ENCODE measurements around the gene ANKDD1B. TPM values are rescaled to one million over a fixed set of nuclear protein-coding genes. Genes with fewer than 3 reads are reported as not detected.
"Not testable (repeated sequence)": the region's sequence is repeated elsewhere in the genome, so short reads cannot be mapped to it uniquely, and the experiment has no call there.

ANKDD1B gene
- total RNA-seq, 5 donors from 2014 or later (not counting 1 experiment from before 2014, with no cell fraction given) = 0.28 to 0.85 (median 0.33) TPM; not detected in 1

DNA sequence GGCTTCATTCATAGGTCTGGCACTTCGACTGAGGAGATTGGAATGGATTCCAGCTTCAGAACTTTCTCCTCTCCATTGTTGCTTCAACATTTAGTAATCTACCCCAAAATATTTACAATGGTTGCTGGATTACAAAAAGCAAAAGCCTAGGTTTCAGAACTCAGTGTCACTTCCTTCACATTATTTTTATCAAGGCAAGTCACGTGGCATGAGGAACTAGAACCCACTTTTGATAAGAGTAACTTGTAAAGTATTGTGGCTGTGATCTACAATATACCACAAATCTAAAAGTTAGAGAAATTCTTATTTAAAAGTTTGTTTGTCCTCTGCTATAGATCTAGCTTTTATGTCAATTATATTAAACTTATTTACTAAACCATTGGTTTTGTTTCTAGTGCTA, 39.7 kb upstream of the ANKDD1B start:
- no peak overlapping the region for H3K4me3 Mint-ChIP-seq
- POLR2A ChIA-PET = no interaction called here
- Histone ChIP-seq H3K4me1 (ENCODE audit: control insufficient read depth in 1 of 2, extremely low read depth in 1 of 2, insufficient read depth in 2 of 2, low read length in 2 of 2) (peaks cover 0 to 2% of the 10 kb centered on the region in 2 experiments), H3K9me3 (no peaks in the 10 kb centered on the region), H3K4me3 (ENCODE audit: control insufficient read depth in 1 of 2, extremely low read depth in 1 of 2, low read length in 1 of 2) (no peak overlapping the region), H3K27me3 (replicated peaks in 1 of 2; ENCODE audit: control insufficient read depth in 2 of 2, extremely low read depth in 1 of 2, insufficient read depth in 2 of 2, low read length in 1 of 2) (no peaks in the 10 kb centered on the region), H3K27ac (ENCODE audit: low read length) (no peak overlapping the region), H3K36me3 (ENCODE audit: control insufficient read depth in 2 of 2, extremely low read depth in 1 of 2, insufficient read depth in 1 of 2, low read length in 1 of 2) (peaks cover 0 to 6% of the 10 kb centered on the region in 2 donors)
- ATAC-seq (replicated peaks in 1 of 4) (no peak), DNase-seq (no peak)
- CTCF ChIA-PET = no interaction called here
- H3K27me3 Mint-ChIP-seq = no peaks in the 10 kb centered on the region
- peaks cover 12 to 20% (median 14%) of the 10 kb centered on the region in 3 donors for H3K4me1 Mint-ChIP-seq
- no peaks in the 10 kb centered on the region for H3K9me3 Mint-ChIP-seq
- H3K36me3 Mint-ChIP-seq = peaks cover 36% of the 10 kb centered on the region
- WGBS (ENCODE audit: insufficient coverage) = no CpG with 5 or more reads among the region's 2 CpGs
- no peak overlapping the region for H3K27ac Mint-ChIP-seq

DNA sequence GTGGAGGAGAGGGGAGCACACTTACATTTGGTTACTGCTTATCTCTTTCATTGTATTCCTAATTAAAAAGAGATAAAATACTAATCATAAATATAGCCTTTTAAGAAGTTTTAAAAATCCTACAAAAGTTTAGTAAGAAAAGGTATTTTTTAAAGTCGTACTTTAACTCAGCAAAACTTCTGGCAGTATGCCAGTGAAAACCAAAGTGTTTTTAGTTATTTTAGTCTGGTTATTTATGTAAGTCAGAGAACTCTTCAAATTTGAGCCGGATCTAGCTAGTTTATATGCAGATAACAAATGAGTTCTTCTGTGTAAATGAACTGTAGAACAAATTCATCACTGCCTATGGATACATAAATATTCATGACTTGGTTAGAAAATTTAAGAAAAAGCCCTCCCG, 36.5 kb upstream of the ANKDD1B start:
- H3K9me3 ChIP-seq = no peaks in the 10 kb centered on the region
- no peaks in the 10 kb centered on the region for H3K9me3 Mint-ChIP-seq
- H3K4me1 ChIP-seq (ENCODE audit: control insufficient read depth in 1 of 2, extremely low read depth in 1 of 2, insufficient read depth in 2 of 2, low read length in 2 of 2) = no peaks in the 10 kb centered on the region
- H3K27me3 Mint-ChIP-seq = no peaks in the 10 kb centered on the region
- H3K27ac Mint-ChIP-seq = no peak overlapping the region
- ChIA-PET POLR2A (no interaction called here), CTCF (no interaction called here)
- peaks cover 42% of the 10 kb centered on the region for H3K36me3 Mint-ChIP-seq
- WGBS (ENCODE audit: insufficient coverage) = no CpG with 5 or more reads among the region's 3 CpGs
- peaks cover 0 to 6% (median 0%) of the 10 kb centered on the region in 3 donors for H3K4me1 Mint-ChIP-seq
- ATAC-seq (replicated peaks in 1 of 4) (no peak), DNase-seq (no peak)
- peaks cover 0 to 10% of the 10 kb centered on the region in 2 donors for H3K36me3 ChIP-seq (ENCODE audit: control insufficient read depth in 2 of 2, extremely low read depth in 1 of 2, insufficient read depth in 1 of 2, low read length in 1 of 2)
- H3K4me3 ChIP-seq (ENCODE audit: control insufficient read depth in 1 of 2, extremely low read depth in 1 of 2, low read length in 1 of 2) = no peak overlapping the region
- no peak overlapping the region for H3K4me3 Mint-ChIP-seq
- H3K27me3 ChIP-seq (replicated peaks in 1 of 2; ENCODE audit: control insufficient read depth in 2 of 2, extremely low read depth in 1 of 2, insufficient read depth in 2 of 2, low read length in 1 of 2) = no peaks in the 10 kb centered on the region
- H3K27ac ChIP-seq (ENCODE audit: low read length) = no peak overlapping the region

- H3K27ac Mint-ChIP-seq; CTCF ChIA-PET; H3K4me1 ChIP-seq (ENCODE audit: control insufficient read depth in 1 of 2, extremely low read depth in 1 of 2, insufficient read depth in 2 of 2, low read length in 2 of 2); ATAC-seq (replicated peaks in 1 of 4); DNase-seq; H3K27ac ChIP-seq (ENCODE audit: low read length); H3K27me3 ChIP-seq (replicated peaks in 1 of 2; ENCODE audit: control insufficient read depth in 2 of 2, extremely low read depth in 1 of 2, insufficient read depth in 2 of 2, low read length in 1 of 2); H3K4me1 Mint-ChIP-seq; H3K4me3 ChIP-seq (ENCODE audit: control insufficient read depth in 1 of 2, extremely low read depth in 1 of 2, low read length in 1 of 2); H3K9me3 Mint-ChIP-seq; POLR2A ChIA-PET; H3K4me3 Mint-ChIP-seq; H3K9me3 ChIP-seq; H3K27me3 Mint-ChIP-seq: not testable (repeated sequence)
- H3K36me3 Mint-ChIP-seq = peaks cover 33% of the 10 kb centered on the region
- no CpG with 5 or more reads among the region's 8 CpGs for WGBS (ENCODE audit: insufficient coverage)
- H3K36me3 ChIP-seq (ENCODE audit: control insufficient read depth in 2 of 2, extremely low read depth in 1 of 2, insufficient read depth in 1 of 2, low read length in 1 of 2) = peaks cover 0 to 12% of the 10 kb centered on the region in 2 donors
Measured at GRCh38 chr5:75578280-75578679, 33.0 kb upstream of the ANKDD1B start.

- H3K9me3 ChIP-seq = no peaks in the 10 kb centered on the region
- no peaks in the 10 kb centered on the region for H3K4me1 ChIP-seq (ENCODE audit: control insufficient read depth in 1 of 2, extremely low read depth in 1 of 2, insufficient read depth in 2 of 2, low read length in 2 of 2)
- ChIA-PET CTCF (no interaction called here), POLR2A (no interaction called here)
- no peak overlapping the region for H3K27ac ChIP-seq (ENCODE audit: low read length)
- Mint-ChIP-seq H3K36me3 (peaks cover 27% of the 10 kb centered on the region), H3K4me3 (no peak overlapping the region), H3K27ac (no peak overlapping the region), H3K9me3 (no peaks in the 10 kb centered on the region), H3K4me1 (peaks cover 0 to 3% (median 2%) of the 10 kb centered on the region in 3 donors), H3K27me3 (no peaks in the 10 kb centered on the region)
- DNase-seq (no peak), ATAC-seq (replicated peaks in 1 of 4) (no peak)
- H3K4me3 ChIP-seq (ENCODE audit: control insufficient read depth in 1 of 2, extremely low read depth in 1 of 2, low read length in 1 of 2) = no peak overlapping the region
- peaks cover 0 to 13% of the 10 kb centered on the region in 2 donors for H3K36me3 ChIP-seq (ENCODE audit: control insufficient read depth in 2 of 2, extremely low read depth in 1 of 2, insufficient read depth in 1 of 2, low read length in 1 of 2)
- no peaks in the 10 kb centered on the region for H3K27me3 ChIP-seq (replicated peaks in 1 of 2; ENCODE audit: control insufficient read depth in 2 of 2, extremely low read depth in 1 of 2, insufficient read depth in 2 of 2, low read length in 1 of 2)
- WGBS (ENCODE audit: insufficient coverage) = no CpG with 5 or more reads among the region's 2 CpGs
Measured at GRCh38 chr5:75584641-75585040, 26.6 kb upstream of the ANKDD1B start.

GRCh38 chr5:75588666-75589065, 22.6 kb upstream of the ANKDD1B start:
- H3K9me3 ChIP-seq = no peaks in the 10 kb centered on the region
- ATAC-seq (replicated peaks in 1 of 4) (no peak), DNase-seq (no peak)
- no peaks in the 10 kb centered on the region for H3K4me1 ChIP-seq (ENCODE audit: control insufficient read depth in 1 of 2, extremely low read depth in 1 of 2, insufficient read depth in 2 of 2, low read length in 2 of 2)
- ChIA-PET CTCF (no interaction called here), POLR2A (no interaction called here)
- H3K4me3 ChIP-seq (ENCODE audit: control insufficient read depth in 1 of 2, extremely low read depth in 1 of 2, low read length in 1 of 2) = no peak overlapping the region
- Mint-ChIP-seq H3K27ac (no peak overlapping the region), H3K4me3 (no peak overlapping the region), H3K27me3 (no peaks in the 10 kb centered on the region), H3K36me3 (peaks cover 45% of the 10 kb centered on the region), H3K9me3 (no peaks in the 10 kb centered on the region), H3K4me1 (no peaks in the 10 kb centered on the region)
- no peaks in the 10 kb centered on the region for H3K27me3 ChIP-seq (replicated peaks in 1 of 2; ENCODE audit: control insufficient read depth in 2 of 2, extremely low read depth in 1 of 2, insufficient read depth in 2 of 2, low read length in 1 of 2)
- H3K36me3 ChIP-seq (ENCODE audit: control insufficient read depth in 2 of 2, extremely low read depth in 1 of 2, insufficient read depth in 1 of 2, low read length in 1 of 2) = peaks cover 5 to 21% of the 10 kb centered on the region in 2 donors
- no peak overlapping the region for H3K27ac ChIP-seq (ENCODE audit: low read length)
- WGBS (ENCODE audit: insufficient coverage) = no CpG with 5 or more reads among the region's 3 CpGs

DNA sequence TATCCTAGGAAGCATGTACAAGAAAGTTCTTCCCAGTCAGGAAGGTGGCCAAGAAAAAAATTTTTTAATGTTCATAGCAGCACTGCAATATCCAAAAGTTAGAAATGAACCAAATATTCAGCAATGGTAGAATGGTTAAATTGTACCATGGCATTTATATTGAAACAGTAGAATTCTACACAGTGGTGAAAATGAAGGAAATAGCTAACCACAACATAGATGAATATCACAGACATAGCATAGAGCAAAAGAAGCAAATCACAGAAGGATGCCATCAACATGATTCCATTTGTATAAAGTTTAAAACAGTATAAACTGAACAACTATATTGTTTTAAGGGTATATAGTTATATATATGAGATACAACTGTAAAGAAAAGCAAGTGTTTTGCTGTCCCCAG, 10.7 kb upstream of the ANKDD1B start:
- Histone ChIP-seq H3K4me1 (ENCODE audit: control insufficient read depth in 1 of 2, extremely low read depth in 1 of 2, insufficient read depth in 2 of 2, low read length in 2 of 2) (peaks cover 0 to 7% of the 10 kb centered on the region in 2 experiments), H3K4me3 (ENCODE audit: control insufficient read depth in 1 of 2, extremely low read depth in 1 of 2, low read length in 1 of 2) (no peak overlapping the region), H3K27me3 (replicated peaks in 1 of 2; ENCODE audit: control insufficient read depth in 2 of 2, extremely low read depth in 1 of 2, insufficient read depth in 2 of 2, low read length in 1 of 2) (no peaks in the 10 kb centered on the region), H3K27ac (ENCODE audit: low read length) (no peak overlapping the region), H3K36me3 (ENCODE audit: control insufficient read depth in 2 of 2, extremely low read depth in 1 of 2, insufficient read depth in 1 of 2, low read length in 1 of 2) (peaks cover 0 to 8% of the 10 kb centered on the region in 2 donors), H3K9me3 (no peaks in the 10 kb centered on the region)
- DNase-seq (no peak), ATAC-seq (replicated peaks in 1 of 4) (no peak)
- Mint-ChIP-seq H3K27ac (no peak overlapping the region), H3K4me3 (no peak overlapping the region), H3K36me3 (peaks cover 57% of the 10 kb centered on the region), H3K9me3 (no peaks in the 10 kb centered on the region), H3K27me3 (no peaks in the 10 kb centered on the region), H3K4me1 (peaks cover 8 to 16% (median 13%) of the 10 kb centered on the region in 3 donors)
- POLR2A ChIA-PET = interaction anchor here in 1 of 2 donors (0.5 kb wide), 1 partner anchor 97 kb away, joined by 5 read pairs; no protein-coding TSS in a partner anchor
- CTCF ChIA-PET = no interaction called here

- ChIA-PET POLR2A (no interaction called here), CTCF (no interaction called here)
- WGBS (ENCODE audit: insufficient coverage) = 100% methylated on average over 1 of the region's 1 CpG
- no peak for ATAC-seq (replicated peaks in 1 of 4)
- H3K27ac ChIP-seq (ENCODE audit: low read length) = no peak overlapping the region
- H3K27me3 Mint-ChIP-seq = no peaks in the 10 kb centered on the region
- no peak overlapping the region for H3K4me3 ChIP-seq (ENCODE audit: control insufficient read depth in 1 of 2, extremely low read depth in 1 of 2, low read length in 1 of 2)
- H3K4me1 ChIP-seq (ENCODE audit: control insufficient read depth in 1 of 2, extremely low read depth in 1 of 2, insufficient read depth in 2 of 2, low read length in 2 of 2) = peaks cover 0 to 7% of the 10 kb centered on the region in 2 experiments
- H3K27ac Mint-ChIP-seq = no peak overlapping the region
- H3K4me3 Mint-ChIP-seq = no peak overlapping the region
- H3K36me3 Mint-ChIP-seq = peaks cover 50% of the 10 kb centered on the region
- no peak for DNase-seq
- H3K9me3 Mint-ChIP-seq = no peaks in the 10 kb centered on the region
- no peaks in the 10 kb centered on the region for H3K9me3 ChIP-seq
- no peaks in the 10 kb centered on the region for H3K27me3 ChIP-seq (replicated peaks in 1 of 2; ENCODE audit: control insufficient read depth in 2 of 2, extremely low read depth in 1 of 2, insufficient read depth in 2 of 2, low read length in 1 of 2)
- peaks cover 0 to 7% of the 10 kb centered on the region in 2 donors for H3K36me3 ChIP-seq (ENCODE audit: control insufficient read depth in 2 of 2, extremely low read depth in 1 of 2, insufficient read depth in 1 of 2, low read length in 1 of 2)
- H3K4me1 Mint-ChIP-seq = peaks cover 8 to 16% (median 13%) of the 10 kb centered on the region in 3 donors
Measured at GRCh38 chr5:75601567-75601966, 9.7 kb upstream of the ANKDD1B start.

All from T-cell (primary cell).